Ishikawa (cell line): Measurements from ENCODE around the gene OTUD5.
A peak's percentile ranks its signal among the peaks of the same experiment; 100 is the strongest.

ENCODE experiments used
- CEBPB ChIP-seq: IDR thresholded peaks from 2 replicates; pipeline ENCODE4 v1.6.1; 2012
- CREB1 ChIP-seq: IDR thresholded peaks from 2 replicates; pipeline ENCODE4 v1.6.1; 2012; ENCODE audit warnings: low read depth
- EGR1 ChIP-seq: IDR thresholded peaks from 2 replicates; pipeline ENCODE4 v1.6.1; 2012
- EP300 ChIP-seq: IDR thresholded peaks from 2 replicates; pipeline ENCODE4 v1.6.1; 2012; ENCODE audit warnings: borderline replicate concordance
- FOXM1 ChIP-seq: IDR thresholded peaks from 2 replicates; pipeline ENCODE4 v1.6.1; 2012; ENCODE audit warnings: low read depth, borderline replicate concordance
- MAX ChIP-seq: IDR thresholded peaks from 2 replicates; pipeline ENCODE4 v1.6.1; 2012
- NFIC ChIP-seq: IDR thresholded peaks from 2 replicates; pipeline ENCODE4 v1.6.1; 2012
- RAD21 ChIP-seq: IDR thresholded peaks from 2 replicates; pipeline ENCODE4 v1.6.1; 2012; ENCODE audit warnings: low read depth
- TAF1 ChIP-seq: IDR thresholded peaks from 2 replicates; pipeline ENCODE4 v1.6.1; 2012; ENCODE audit warnings: low read depth, mild to moderate bottlenecking
- TCF12 ChIP-seq: IDR thresholded peaks from 2 replicates; pipeline ENCODE4 v1.6.1; 2012; ENCODE audit warnings: low read depth
- TEAD4 ChIP-seq: IDR thresholded peaks from 2 replicates; pipeline ENCODE4 v1.6.1; 2012
- YY1 ChIP-seq: IDR thresholded peaks from 2 replicates; pipeline ENCODE4 v1.6.1; 2012; ENCODE audit warnings: low read depth
- ZBTB7A ChIP-seq: IDR thresholded peaks from 2 replicates; pipeline ENCODE4 v1.6.1; 2012; ENCODE audit warnings: low read depth
- TF ChIP-seq, protein P1 (sequence below): IDR thresholded peaks from 2 replicates; pipeline ENCODE4 v1.6.1; 2012
- TF ChIP-seq, protein P2 (sequence below): IDR thresholded peaks from 2 replicates; pipeline ENCODE4 v1.6.1; 2012; ENCODE audit warnings: low read depth, mild to moderate bottlenecking

Gene OTUD5

DNA sequence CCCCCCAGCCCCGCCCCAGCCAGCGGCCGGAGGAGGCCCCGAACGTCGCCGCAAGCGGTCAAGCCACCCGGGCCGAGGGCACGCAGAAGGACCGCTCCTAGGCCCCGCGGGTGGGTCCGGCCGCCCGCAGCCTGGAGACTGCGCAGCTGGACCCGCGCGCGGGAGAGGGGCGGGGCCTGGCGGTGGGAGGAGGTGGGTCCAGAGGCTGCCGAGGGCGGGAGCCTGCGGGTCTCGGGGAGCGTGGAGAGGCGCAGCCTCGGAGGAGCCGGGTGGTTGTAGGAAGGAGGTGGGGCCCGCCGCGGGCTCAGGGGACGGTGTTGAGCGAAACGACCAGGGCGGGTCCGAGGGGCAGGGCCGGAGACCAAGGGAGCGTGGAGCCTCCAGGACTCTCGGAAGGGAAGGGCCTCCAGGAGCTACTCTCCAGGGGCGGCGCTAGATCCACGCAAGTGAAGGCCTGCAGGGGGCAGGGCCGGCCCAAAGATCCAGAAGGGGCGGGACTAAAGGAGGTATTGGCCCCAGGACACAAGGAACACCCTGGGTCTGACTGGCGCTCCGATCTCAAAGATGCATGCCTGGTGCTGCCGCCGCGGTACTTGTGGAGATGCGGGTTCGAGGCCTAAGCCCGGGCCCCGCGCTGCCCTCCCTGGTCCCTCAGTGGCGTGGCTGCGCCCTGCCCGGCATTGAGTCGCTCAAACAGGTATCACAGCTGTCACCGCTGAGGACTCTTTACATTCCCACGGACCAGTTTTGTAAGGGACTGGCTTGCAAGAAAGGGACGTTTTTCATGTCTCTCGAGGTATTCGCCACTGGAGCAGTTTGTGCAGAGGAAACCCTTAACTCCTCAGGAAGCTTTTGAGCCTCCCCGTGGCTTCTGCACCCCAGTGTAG, 65.8 kb downstream of the OTUD5 start:
- TF ChIP-seq YY1 (no peak), RAD21 (peak; percentile 37; the same call in 1 of the 2 replicates), TAF1 (no peak), EP300 (0 out of 2 replicates have a peak, but pooled peaks have one; percentile 23), TCF12 (no peak), CREB1 (no peak), ZBTB7A (no peak), TEAD4 (no peak), EGR1 (no peak), CEBPB (no peak), FOXM1 (no peak), NFIC (no peak), MAX (peak; percentile 37; the same call in 1 of the 2 replicates)
- TF ChIP-seq, protein P1, sequence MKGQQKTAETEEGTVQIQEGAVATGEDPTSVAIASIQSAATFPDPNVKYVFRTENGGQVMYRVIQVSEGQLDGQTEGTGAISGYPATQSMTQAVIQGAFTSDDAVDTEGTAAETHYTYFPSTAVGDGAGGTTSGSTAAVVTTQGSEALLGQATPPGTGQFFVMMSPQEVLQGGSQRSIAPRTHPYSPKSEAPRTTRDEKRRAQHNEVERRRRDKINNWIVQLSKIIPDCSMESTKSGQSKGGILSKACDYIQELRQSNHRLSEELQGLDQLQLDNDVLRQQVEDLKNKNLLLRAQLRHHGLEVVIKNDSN: no peak
- TF ChIP-seq, protein P2, sequence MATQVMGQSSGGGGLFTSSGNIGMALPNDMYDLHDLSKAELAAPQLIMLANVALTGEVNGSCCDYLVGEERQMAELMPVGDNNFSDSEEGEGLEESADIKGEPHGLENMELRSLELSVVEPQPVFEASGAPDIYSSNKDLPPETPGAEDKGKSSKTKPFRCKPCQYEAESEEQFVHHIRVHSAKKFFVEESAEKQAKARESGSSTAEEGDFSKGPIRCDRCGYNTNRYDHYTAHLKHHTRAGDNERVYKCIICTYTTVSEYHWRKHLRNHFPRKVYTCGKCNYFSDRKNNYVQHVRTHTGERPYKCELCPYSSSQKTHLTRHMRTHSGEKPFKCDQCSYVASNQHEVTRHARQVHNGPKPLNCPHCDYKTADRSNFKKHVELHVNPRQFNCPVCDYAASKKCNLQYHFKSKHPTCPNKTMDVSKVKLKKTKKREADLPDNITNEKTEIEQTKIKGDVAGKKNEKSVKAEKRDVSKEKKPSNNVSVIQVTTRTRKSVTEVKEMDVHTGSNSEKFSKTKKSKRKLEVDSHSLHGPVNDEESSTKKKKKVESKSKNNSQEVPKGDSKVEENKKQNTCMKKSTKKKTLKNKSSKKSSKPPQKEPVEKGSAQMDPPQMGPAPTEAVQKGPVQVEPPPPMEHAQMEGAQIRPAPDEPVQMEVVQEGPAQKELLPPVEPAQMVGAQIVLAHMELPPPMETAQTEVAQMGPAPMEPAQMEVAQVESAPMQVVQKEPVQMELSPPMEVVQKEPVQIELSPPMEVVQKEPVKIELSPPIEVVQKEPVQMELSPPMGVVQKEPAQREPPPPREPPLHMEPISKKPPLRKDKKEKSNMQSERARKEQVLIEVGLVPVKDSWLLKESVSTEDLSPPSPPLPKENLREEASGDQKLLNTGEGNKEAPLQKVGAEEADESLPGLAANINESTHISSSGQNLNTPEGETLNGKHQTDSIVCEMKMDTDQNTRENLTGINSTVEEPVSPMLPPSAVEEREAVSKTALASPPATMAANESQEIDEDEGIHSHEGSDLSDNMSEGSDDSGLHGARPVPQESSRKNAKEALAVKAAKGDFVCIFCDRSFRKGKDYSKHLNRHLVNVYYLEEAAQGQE: no peak

- TF ChIP-seq TAF1 (no peak), TEAD4 (no peak), CREB1 (no peak), TCF12 (no peak), ZBTB7A (no peak), YY1 (no peak), RAD21 (no peak), EGR1 (no peak), NFIC (no peak), MAX (no peak), EP300 (no peak), CEBPB (no peak), FOXM1 (no peak)
- TF ChIP-seq, protein P2: no peak
- TF ChIP-seq, protein P1: no peak
Measured at GRCh38 chrX:48890934-48891401, 66.4 kb downstream of the OTUD5 start.

GRCh38 chrX:48890296-48890925, 67.0 kb downstream of the OTUD5 start:
- TF ChIP-seq YY1 (no peak), EGR1 (0 out of 2 replicates have a peak, but pooled peaks have one; percentile 12), NFIC (no peak)

GRCh38 chrX:48883729-48884128, 73.7 kb downstream of the OTUD5 start:
- TF ChIP-seq YY1 (no peak), RAD21 (no peak)
